ENCODE data around the gene CRLF1. TPM values are rescaled to one million over a fixed set of nuclear protein-coding genes. Genes with fewer than 3 reads are reported as not detected.
"Not testable (repeated sequence)": the region's sequence is repeated elsewhere in the genome, so short reads cannot be mapped to it uniquely, and the experiment has no call there.

The CRLF1 gene
- total and polyA plus RNA-seq, 4 experiments from 2014 or later, result 0.70 TPM; not detected in 3

DNA sequence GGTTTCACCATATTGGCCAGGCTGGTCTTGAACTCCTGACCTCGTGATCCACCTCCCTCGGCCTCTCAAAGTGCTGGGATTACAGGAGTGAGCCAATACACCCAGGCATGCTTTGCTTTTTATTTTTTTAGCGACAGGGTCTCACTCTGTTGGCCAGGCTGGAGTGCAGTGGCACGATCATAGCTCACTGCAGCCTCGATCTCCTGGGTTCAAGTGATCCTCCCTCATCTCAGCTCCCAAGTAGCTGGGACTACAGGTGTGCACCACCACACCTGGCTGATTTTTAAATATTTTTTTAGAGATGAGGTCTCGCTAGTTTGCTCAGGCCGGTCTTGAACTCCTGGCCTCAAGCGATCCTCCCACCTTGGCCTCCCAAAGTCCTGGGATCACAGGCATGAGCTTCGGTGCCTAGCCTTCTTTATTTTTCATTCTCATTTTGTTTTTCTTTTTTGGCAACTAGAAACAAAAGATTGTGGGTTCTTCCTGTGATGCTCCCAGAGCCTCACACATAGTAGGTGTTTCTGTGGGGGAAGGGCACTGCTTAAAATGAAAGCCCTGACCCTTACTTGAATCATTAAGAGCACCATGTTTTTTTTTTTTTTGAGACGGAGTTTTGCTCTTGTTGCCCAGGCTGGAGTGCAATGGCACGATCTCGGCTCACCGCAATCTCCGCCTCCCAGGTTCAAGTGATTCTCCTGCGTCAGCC lies 5.8 kb downstream of the CRLF1 start:
- DNase-seq; H3K36me3 Mint-ChIP-seq; H3K4me3 ChIP-seq (ENCODE audit: low read length in 2 of 2); H3K4me3 Mint-ChIP-seq; H3K4me1 ChIP-seq (ENCODE audit: insufficient read depth, low read length); POLR2A ChIA-PET (ENCODE audit: partially characterized antibody); H3K9me3 Mint-ChIP-seq; intact Hi-C loops (cut with micrococcal nuclease); H3K27ac ChIP-seq (ENCODE audit: low read depth, low read length); H3K9me3 ChIP-seq (ENCODE audit: control insufficient read depth in 1 of 2, low read length in 2 of 2); H3K27ac Mint-ChIP-seq; H3K36me3 ChIP-seq (ENCODE audit: insufficient read depth, low read length): not testable (repeated sequence)
- CTCF ChIA-PET (ENCODE audit: partially characterized antibody), result interaction anchor here (1.2 to 2.3 kb wide), 2 partner anchors 12 to 246 kb away, joined by 3 to 8 read pairs; no protein-coding TSS in a partner anchor
- Mint-ChIP-seq H3K4me1 (peaks cover 6 to 21% (median 12%) of the 10 kb centered on the region in 4 donors), H3K27me3 (peaks cover 22 to 25% of the 10 kb centered on the region in 2 donors)
- peaks cover 24% of the 10 kb centered on the region for H3K27me3 ChIP-seq (ENCODE audit: insufficient read depth, low read length)

DNA sequence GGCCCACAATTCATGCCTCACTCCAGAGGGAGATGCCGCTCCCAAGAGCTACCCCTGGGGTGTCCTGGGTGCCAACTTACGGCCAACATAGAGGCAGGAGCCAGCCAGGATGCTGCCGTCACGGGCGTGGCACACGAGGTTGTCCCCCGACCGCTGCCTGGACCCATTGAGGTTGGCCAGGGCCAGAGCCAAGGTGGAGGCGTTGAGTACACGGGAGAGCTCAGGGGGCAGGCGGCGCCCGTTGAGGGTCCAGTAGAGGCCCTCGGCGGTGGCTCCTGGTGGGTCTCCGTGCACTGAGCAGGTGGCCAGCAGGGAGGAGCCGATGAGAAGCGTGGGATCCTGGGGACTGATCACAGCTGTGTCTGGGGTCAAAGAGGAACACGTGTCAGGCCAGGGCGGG lies 7.1 kb downstream of the CRLF1 start:
- ChIA-PET POLR2A (ENCODE audit: partially characterized antibody) (interaction anchor here (0.6 kb wide), 1 partner anchor 269 kb away, joined by 3 read pairs; no protein-coding TSS in a partner anchor), CTCF (ENCODE audit: partially characterized antibody) (interaction anchor here (2.3 kb wide), 1 partner anchor 248 kb away, joined by 8 read pairs; no protein-coding TSS in a partner anchor)
- no peak overlapping the region for H3K4me3 Mint-ChIP-seq
- Histone ChIP-seq H3K9me3 (ENCODE audit: control insufficient read depth in 1 of 2, low read length in 2 of 2) (no peaks in the 10 kb centered on the region), H3K27me3 (ENCODE audit: insufficient read depth, low read length) (peaks cover 11% of the 10 kb centered on the region), H3K36me3 (ENCODE audit: insufficient read depth, low read length) (no peaks in the 10 kb centered on the region), H3K4me1 (ENCODE audit: insufficient read depth, low read length) (peaks cover 11% of the 10 kb centered on the region), H3K27ac (ENCODE audit: low read depth, low read length) (no peak overlapping the region), H3K4me3 (ENCODE audit: low read length in 2 of 2) (no peak overlapping the region)
- peaks cover 16 to 21% of the 10 kb centered on the region in 2 donors for H3K27me3 Mint-ChIP-seq
- no peak overlapping the region for H3K27ac Mint-ChIP-seq
- H3K4me1 Mint-ChIP-seq, result peaks cover 9 to 22% (median 14%) of the 10 kb centered on the region in 4 donors
- H3K9me3 Mint-ChIP-seq, result no peaks in the 10 kb centered on the region
- intact Hi-C loops (cut with micrococcal nuclease), result no loop called here
- H3K36me3 Mint-ChIP-seq, result no peaks in the 10 kb centered on the region
- DNase-seq, result no peak

DNA sequence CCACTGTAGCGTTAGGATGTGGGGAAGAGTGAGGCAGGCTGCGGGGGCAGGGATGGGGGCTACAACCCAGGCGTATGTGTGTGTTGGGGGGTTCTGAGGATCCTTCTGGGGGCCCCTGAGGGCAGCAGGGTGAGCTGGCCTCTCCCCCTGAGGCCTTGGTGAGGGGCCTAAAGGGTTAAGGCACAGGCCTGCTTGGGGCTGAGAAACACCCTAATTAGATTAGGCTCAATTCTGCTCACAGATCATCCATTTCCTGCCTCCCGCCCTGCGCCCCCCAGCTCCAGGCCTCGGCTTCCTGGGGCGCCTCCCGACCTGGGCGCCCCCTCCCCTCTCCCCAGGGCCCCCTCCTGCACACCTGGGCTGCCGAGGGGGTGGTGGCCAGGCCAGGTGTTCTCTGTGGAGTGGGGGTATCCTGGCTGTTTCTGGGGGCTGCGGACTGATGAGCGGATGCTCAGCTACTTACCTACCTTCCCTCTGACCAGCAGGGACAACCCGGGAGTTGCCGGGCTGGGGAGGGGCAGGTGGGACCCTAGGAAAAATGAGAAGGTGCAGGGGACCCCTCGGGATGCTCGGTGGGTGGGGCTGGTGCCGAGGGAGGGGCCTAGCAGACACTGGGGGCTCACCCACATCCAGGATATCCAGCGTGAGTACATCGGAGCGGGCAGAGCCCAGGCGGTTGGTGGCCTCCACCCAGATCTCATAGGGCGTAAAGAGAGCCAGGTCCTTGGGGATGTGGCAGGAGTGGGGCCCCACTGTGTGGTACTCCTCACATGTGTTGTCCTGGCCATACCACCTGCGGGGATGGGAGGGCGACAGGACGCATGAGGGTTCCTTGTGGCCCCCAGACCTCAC lies 8.6 kb downstream of the CRLF1 start:
- Mint-ChIP-seq H3K36me3 (peaks cover 0 to 2% of the 10 kb centered on the region in 2 donors), H3K9me3 (no peaks in the 10 kb centered on the region), H3K4me1 (peaks cover 10 to 21% (median 14%) of the 10 kb centered on the region in 4 donors), H3K27me3 (peaks cover 11 to 17% of the 10 kb centered on the region in 2 donors), H3K4me3 (no peak overlapping the region), H3K27ac (no peak overlapping the region)
- POLR2A ChIA-PET (ENCODE audit: partially characterized antibody), result interaction anchor here (1.5 kb wide), 1 partner anchor 10 kb away, joined by 4 read pairs; the partner anchor contains the start of gene REX1BD
- CTCF ChIA-PET (ENCODE audit: partially characterized antibody), result interaction anchor here (0.7 to 3.1 kb wide), 3 partner anchors 244 to 249 kb away, joined by 3 to 16 read pairs (median 8); no protein-coding TSS in a partner anchor
- intact Hi-C loops (cut with micrococcal nuclease), result no loop called here
- Histone ChIP-seq H3K9me3 (ENCODE audit: control insufficient read depth in 1 of 2, low read length in 2 of 2) (no peaks in the 10 kb centered on the region), H3K27me3 (ENCODE audit: insufficient read depth, low read length) (peaks cover 2% of the 10 kb centered on the region), H3K27ac (ENCODE audit: low read depth, low read length) (no peak overlapping the region), H3K4me3 (ENCODE audit: low read length in 2 of 2) (no peak overlapping the region), H3K4me1 (ENCODE audit: insufficient read depth, low read length) (peaks cover 15% of the 10 kb centered on the region), H3K36me3 (ENCODE audit: insufficient read depth, low read length) (no peaks in the 10 kb centered on the region)
- no peak for DNase-seq

GRCh38 chr19:18596752-18597157 lies 9.8 kb downstream of the CRLF1 start:
- ChIA-PET POLR2A (ENCODE audit: partially characterized antibody) (no interaction called here), CTCF (ENCODE audit: partially characterized antibody) (interaction anchor here (0.6 to 3.1 kb wide), 4 partner anchors 52 to 250 kb away, joined by 3 to 16 read pairs (median 3); no protein-coding TSS in a partner anchor)
- DNase-seq, result no peak
- H3K4me3 ChIP-seq (ENCODE audit: low read length in 2 of 2), result no peak overlapping the region
- Mint-ChIP-seq H3K27me3 (peaks cover 4 to 11% of the 10 kb centered on the region in 2 donors), H3K4me3 (peak overlapping the region in 1 of 8 donors; percentile 55), H3K27ac (peak overlapping the region in 3 of 7 donors; percentile 50 to 60 (median 51)), H3K36me3 (peaks cover 0 to 3% of the 10 kb centered on the region in 2 donors), H3K4me1 (peaks cover 10 to 19% (median 12%) of the 10 kb centered on the region in 4 donors), H3K9me3 (no peaks in the 10 kb centered on the region)
- H3K9me3 ChIP-seq (ENCODE audit: control insufficient read depth in 1 of 2, low read length in 2 of 2), result no peaks in the 10 kb centered on the region
- H3K36me3 ChIP-seq (ENCODE audit: insufficient read depth, low read length), result no peaks in the 10 kb centered on the region
- H3K27ac ChIP-seq (ENCODE audit: low read depth, low read length), result no peak overlapping the region
- H3K4me1 ChIP-seq (ENCODE audit: insufficient read depth, low read length), result peaks cover 15% of the 10 kb centered on the region
- no peaks in the 10 kb centered on the region for H3K27me3 ChIP-seq (ENCODE audit: insufficient read depth, low read length)
- intact Hi-C loops (cut with micrococcal nuclease), result no loop called here

DNA sequence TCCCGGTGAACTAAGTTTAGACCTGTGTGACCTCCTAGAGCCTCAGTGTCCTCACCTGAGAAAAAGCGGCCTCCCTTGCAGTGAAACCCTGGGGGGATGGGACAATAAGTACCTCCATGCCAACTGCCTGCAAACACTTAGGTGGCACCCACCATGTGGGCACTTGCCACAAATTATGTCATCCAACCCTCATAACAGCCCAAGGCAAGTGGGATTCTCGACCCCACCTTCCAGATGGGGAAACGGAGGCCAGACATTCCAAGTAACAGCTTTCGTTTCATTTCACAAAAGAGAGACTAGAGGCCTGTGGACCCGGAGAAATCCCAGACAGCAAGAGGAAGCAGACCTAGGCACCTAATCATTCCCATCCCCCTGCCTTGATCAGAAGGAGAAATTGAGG lies 11.1 kb downstream of the CRLF1 start:
- peaks cover 4% of the 10 kb centered on the region for H3K36me3 ChIP-seq (ENCODE audit: insufficient read depth, low read length)
- POLR2A ChIA-PET (ENCODE audit: partially characterized antibody), result interaction anchor here (0.9 to 2.8 kb wide), 5 partner anchors 17 to 237 kb away, joined by 3 to 18 read pairs (median 3); partner anchors contain the start of genes TMEM59L, UBA52 and UPF1
- CTCF ChIA-PET (ENCODE audit: partially characterized antibody), result interaction anchor here (1.2 to 3.1 kb wide), 3 partner anchors 51 to 321 kb away, joined by 3 to 16 read pairs (median 3); no protein-coding TSS in a partner anchor
- Mint-ChIP-seq H3K27me3 (peaks cover 0 to 7% of the 10 kb centered on the region in 2 donors), H3K36me3 (peaks cover 0 to 6% of the 10 kb centered on the region in 2 donors), H3K4me3 (peak overlapping the region in 6 of 8 donors; percentile 33 to 64 (median 56)), H3K4me1 (peaks cover 10 to 26% (median 17%) of the 10 kb centered on the region in 4 donors), H3K9me3 (no peaks in the 10 kb centered on the region), H3K27ac (peak overlapping the region in 2 of 7 donors; percentile 29 to 36)
- H3K9me3 ChIP-seq (ENCODE audit: control insufficient read depth in 1 of 2, low read length in 2 of 2), result no peaks in the 10 kb centered on the region
- no peak overlapping the region for H3K27ac ChIP-seq (ENCODE audit: low read depth, low read length)
- H3K27me3 ChIP-seq (ENCODE audit: insufficient read depth, low read length), result no peaks in the 10 kb centered on the region
- H3K4me1 ChIP-seq (ENCODE audit: insufficient read depth, low read length), result peaks cover 20% of the 10 kb centered on the region
- H3K4me3 ChIP-seq (ENCODE audit: low read length in 2 of 2), result no peak overlapping the region
- DNase-seq, result no peak
- intact Hi-C loops (cut with micrococcal nuclease), result no loop called here

DNA sequence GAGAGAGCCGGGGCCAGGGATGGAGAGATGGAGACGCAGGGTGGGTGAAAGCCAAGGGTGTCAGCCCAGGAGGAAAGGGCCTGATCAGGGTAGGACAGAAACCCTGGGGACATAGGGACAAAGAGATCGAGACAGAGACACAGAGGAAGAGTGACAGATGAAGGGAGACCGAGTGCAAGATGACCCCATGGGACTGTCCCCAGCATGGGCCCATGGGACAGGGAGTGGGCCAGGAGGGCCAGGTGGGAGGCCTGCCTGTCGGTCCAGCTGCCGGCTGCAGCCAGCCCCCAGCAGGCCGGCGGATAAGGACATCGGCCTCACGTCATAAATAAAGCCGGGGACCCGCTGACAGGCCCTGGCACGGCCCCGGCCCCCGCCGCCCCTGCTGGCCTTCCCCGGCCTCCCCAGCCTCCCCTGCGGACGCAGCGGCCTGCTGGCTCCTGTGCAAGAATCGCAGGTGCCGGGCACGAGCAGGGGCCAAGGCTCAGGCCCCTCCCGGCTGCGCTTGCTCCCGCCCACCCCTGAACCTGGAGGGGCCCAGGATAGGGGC lies 11.7 kb downstream of the CRLF1 start:
- Histone ChIP-seq H3K27me3 (ENCODE audit: insufficient read depth, low read length) (no peaks in the 10 kb centered on the region), H3K36me3 (ENCODE audit: insufficient read depth, low read length) (peaks cover 4% of the 10 kb centered on the region), H3K27ac (ENCODE audit: low read depth, low read length) (peak overlapping the region; percentile 50), H3K9me3 (ENCODE audit: control insufficient read depth in 1 of 2, low read length in 2 of 2) (no peaks in the 10 kb centered on the region), H3K4me3 (ENCODE audit: low read length in 2 of 2) (peak overlapping the region; percentile 52 to 57), H3K4me1 (ENCODE audit: insufficient read depth, low read length) (peaks cover 26% of the 10 kb centered on the region)
- intact Hi-C loops (cut with micrococcal nuclease), result loop anchor here (1.0 kb wide), 1 partner anchor 252 kb away; no protein-coding TSS in a partner anchor
- POLR2A ChIA-PET (ENCODE audit: partially characterized antibody), result interaction anchor here (1.2 to 2.8 kb wide), 5 partner anchors 17 to 252 kb away, joined by 3 to 18 read pairs (median 10); partner anchors contain the start of genes ELL, TMEM59L, UBA52 and UPF1
- Mint-ChIP-seq H3K4me3 (peak overlapping the region; percentile 69 to 85 (median 76)), H3K36me3 (peaks cover 0 to 6% of the 10 kb centered on the region in 2 donors), H3K9me3 (no peaks in the 10 kb centered on the region), H3K27me3 (peaks cover 0 to 5% of the 10 kb centered on the region in 2 donors), H3K4me1 (peaks cover 14 to 32% (median 21%) of the 10 kb centered on the region in 4 donors), H3K27ac (peak overlapping the region in 6 of 7 donors; percentile 56 to 91 (median 78))
- CTCF ChIA-PET (ENCODE audit: partially characterized antibody), result interaction anchor here (1.2 to 3.1 kb wide), 5 partner anchors 87 to 322 kb away, joined by 3 to 25 read pairs (median 7); no protein-coding TSS in a partner anchor
- no peak for DNase-seq
